GM18907 (cell line): Measurements from ENCODE around the gene LYSMD3.

Experiments used
- ATAC-seq: cut with Tn5 transposase; IDR thresholded peaks from one replicate; pipeline ENCODE4 v1.9.1; 2021; ENCODE audit warnings: mild to moderate bottlenecking, moderate library complexity; ENCODE audit not compliant: unreplicated experiment

LYSMD3 gene

DNA sequence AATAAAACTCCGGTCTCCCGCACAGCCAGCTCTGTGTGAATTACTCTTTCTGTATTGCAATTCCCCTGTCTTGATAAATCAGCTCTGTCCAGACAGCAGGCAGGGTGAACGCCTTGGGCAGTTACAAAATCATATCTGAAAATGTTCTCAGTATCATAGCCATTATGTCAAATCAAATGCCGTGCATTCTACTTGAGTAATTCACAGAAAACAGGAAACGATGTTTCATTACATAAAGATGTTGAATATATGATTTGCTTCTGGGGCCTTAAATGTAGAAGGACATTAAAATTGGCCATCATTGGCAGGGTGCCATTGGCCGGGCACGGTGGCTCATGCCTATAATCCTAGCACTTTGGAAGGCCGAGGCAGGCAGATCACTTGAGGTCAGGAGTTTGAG is 46.2 kb downstream of the LYSMD3 start:
- no peak for ATAC-seq

GRCh38 chr5:90480699-90481098 is 48.7 kb downstream of the LYSMD3 start:
- no peak for ATAC-seq

GRCh38 chr5:90479611-90480385 is 49.6 kb downstream of the LYSMD3 start:
- ATAC-seq: no peak

GRCh38 chr5:90477621-90478215 is 51.7 kb downstream of the LYSMD3 start:
- no peak for ATAC-seq

DNA sequence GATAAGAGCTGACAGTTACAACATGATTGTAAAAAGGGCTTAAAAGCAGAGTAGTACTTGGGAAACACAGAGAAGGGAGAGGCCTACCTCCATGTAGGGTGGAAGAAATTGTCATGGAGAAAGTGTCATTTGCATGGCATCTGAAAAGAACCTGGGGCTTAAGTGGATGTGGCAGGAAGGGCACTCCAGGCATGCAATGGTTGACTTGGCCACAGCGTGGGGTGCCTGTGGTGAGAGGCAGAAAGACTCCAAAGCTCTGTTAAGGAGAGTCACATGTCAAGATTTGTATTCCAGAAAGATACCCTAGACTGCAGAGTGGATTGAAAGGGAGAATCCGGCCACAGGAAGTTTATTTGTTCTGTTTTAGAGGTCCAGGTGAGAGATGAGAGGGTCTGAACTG is 52.3 kb downstream of the LYSMD3 start:
- ATAC-seq: no peak

DNA sequence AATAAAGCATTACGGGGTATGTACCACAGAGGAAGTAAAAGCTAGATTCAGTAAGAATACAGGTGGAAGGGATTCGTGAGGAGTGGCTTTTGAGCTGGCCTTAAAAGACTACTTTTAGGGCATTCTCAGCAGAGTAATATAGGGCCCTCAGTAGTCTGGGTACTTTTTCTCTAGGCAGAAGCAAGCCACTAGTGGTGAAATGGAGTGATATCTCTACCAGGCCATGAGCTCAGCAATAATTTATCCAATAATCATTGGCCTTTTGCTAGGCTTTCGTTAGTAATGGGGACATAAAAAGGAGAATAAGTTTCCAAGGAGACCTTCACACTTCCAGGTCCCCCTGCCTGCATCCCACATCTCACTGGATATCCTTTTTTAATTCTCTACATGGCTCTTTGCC is 53.0 kb downstream of the LYSMD3 start:
- ATAC-seq: no peak

GRCh38 chr5:90475436-90475980 is 53.9 kb downstream of the LYSMD3 start:
- no peak for ATAC-seq

GRCh38 chr5:90474235-90475107 is 54.9 kb downstream of the LYSMD3 start, which contains the start of the genes MBLAC2 and POLR3G:
TSS of gene MBLAC2 (minus strand) at chr5:90474771. CDS start at chr5:90474292, 479 bp downstream.
TSS of gene POLR3G (plus strand) at chr5:90474864. CDS start at chr5:90485568, 10,704 bp downstream.
- peak; percentile 92 for ATAC-seq

DNA sequence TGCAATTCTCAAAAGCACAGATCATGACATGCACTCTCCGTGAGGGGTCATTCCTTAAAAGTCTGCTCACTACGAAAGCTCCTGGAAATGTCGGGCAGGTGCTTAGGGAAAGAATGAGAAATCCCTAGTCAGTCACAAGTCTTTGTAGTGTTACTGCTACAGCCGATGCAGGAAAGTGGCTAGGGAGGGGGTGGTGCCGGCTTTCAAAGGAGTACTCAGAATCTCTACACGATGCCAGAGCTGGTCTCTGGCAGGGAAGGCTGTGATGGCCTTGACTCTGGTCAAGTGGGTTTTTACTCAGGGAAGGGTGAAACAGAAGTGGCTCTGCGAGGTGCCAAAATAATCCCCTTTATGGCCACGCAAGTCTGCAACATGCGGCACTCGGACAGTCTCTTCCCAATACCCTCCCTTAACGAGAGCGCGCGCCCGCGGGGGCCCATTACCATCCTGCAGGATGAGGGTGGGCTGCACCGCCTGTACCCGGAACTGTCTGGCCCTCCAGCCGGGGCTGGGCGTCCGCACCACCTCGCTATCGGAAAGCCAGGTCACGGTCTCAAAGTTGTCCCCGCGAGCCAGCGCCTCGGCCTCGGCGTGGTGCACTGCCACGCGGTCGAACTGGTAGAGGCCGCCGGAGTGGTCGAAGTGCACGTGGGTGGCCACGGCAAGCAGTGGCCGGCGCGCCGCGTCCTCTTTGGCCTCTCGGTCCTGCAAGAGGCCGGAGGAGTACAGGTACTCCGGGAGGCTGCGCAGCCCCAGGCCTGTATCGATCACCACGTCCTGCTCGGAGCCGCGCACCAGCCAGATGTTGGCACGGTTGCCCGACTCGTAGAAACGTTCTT is 55.8 kb downstream of the LYSMD3 start:
- peak; percentile 22 for ATAC-seq

DNA sequence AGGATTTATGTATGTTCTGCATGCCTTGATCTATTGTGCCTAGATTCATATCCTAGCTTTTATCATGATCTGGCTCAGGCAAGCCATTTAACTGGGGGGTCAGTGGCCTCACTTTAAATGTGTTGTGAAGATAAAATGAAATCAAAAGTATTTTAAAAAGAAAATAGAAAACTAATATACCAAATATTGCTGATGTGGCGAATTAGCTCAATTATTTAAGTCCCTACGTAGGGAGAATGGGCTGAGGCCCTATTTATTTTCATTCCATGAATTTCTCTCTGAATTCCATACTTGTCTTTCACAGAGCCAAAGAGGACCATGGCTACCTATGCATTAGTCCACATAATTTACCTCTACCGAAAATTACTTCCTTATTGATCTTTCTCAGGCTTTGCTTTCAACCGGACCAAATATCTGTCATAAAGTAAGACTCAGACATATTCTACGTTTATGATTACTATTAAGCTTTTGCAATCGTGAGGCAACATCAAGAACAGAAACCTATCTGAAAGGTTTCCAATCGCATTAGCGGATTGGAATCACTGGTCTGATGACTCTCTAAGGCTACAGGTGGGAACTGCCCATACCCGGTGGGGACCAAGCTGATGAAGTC is 56.5 kb downstream of the LYSMD3 start:
- peak; percentile 2 for ATAC-seq
